ENCODE measurements around the gene TYSND1.

Gene TYSND1

GRCh38 chr10:70112071-70112470 lies 34.4 kb downstream of the TYSND1 start:
- H3K27me3 ChIP-seq (ENCODE audit: insufficient read depth, low read depth) = no peaks in the 10 kb centered on the region
- no peaks in the 10 kb centered on the region for H3K79me2 ChIP-seq (ENCODE audit: insufficient read depth, low read depth)
- peaks cover 22% of the 10 kb centered on the region for H3K4me1 ChIP-seq (ENCODE audit: low read depth, poor library complexity, severe bottlenecking)
- no peak overlapping the region for H2AFZ ChIP-seq (ENCODE audit: low read depth)
- no peaks in the 10 kb centered on the region for H4K20me1 ChIP-seq (ENCODE audit: insufficient read depth)
- no peak for TF ChIP-seq CTCF (conservative IDR thresholded peaks at IDR 0.05; ENCODE audit: low read depth, low read length)
- no peak overlapping the region for H3K4me3 ChIP-seq (IDR thresholded peaks at IDR 0.05; ENCODE audit: insufficient read depth, low read depth, low read length)
- no peak overlapping the region for H3K27ac ChIP-seq
- no peak overlapping the region for H3K9ac ChIP-seq
- no peak overlapping the region for H3K4me2 ChIP-seq
- H3K36me3 ChIP-seq (ENCODE audit: insufficient read depth) = no peaks in the 10 kb centered on the region

GRCh38 chr10:70111496-70111895 lies 35.0 kb downstream of the TYSND1 start:
- Histone ChIP-seq H3K79me2 (ENCODE audit: insufficient read depth, low read depth) (no peaks in the 10 kb centered on the region), H3K36me3 (ENCODE audit: insufficient read depth) (no peaks in the 10 kb centered on the region), H3K4me1 (ENCODE audit: low read depth, poor library complexity, severe bottlenecking) (peaks cover 27% of the 10 kb centered on the region), H4K20me1 (ENCODE audit: insufficient read depth) (no peaks in the 10 kb centered on the region), H3K9ac (no peak overlapping the region), H3K27me3 (ENCODE audit: insufficient read depth, low read depth) (no peaks in the 10 kb centered on the region), H2AFZ (ENCODE audit: low read depth) (no peak overlapping the region), H3K4me3 (IDR thresholded peaks at IDR 0.05; ENCODE audit: insufficient read depth, low read depth, low read length) (no peak overlapping the region), H3K27ac (no peak overlapping the region), H3K4me2 (no peak overlapping the region)
- TF ChIP-seq CTCF (conservative IDR thresholded peaks at IDR 0.05; ENCODE audit: low read depth, low read length) = no peak

- Histone ChIP-seq H3K27ac (no peak overlapping the region), H4K20me1 (ENCODE audit: insufficient read depth) (no peaks in the 10 kb centered on the region), H3K4me1 (ENCODE audit: low read depth, poor library complexity, severe bottlenecking) (peaks cover 27% of the 10 kb centered on the region), H3K79me2 (ENCODE audit: insufficient read depth, low read depth) (no peaks in the 10 kb centered on the region), H3K4me2 (no peak overlapping the region), H3K27me3 (ENCODE audit: insufficient read depth, low read depth) (no peaks in the 10 kb centered on the region), H3K36me3 (ENCODE audit: insufficient read depth) (no peaks in the 10 kb centered on the region), H3K4me3 (IDR thresholded peaks at IDR 0.05; ENCODE audit: insufficient read depth, low read depth, low read length) (no peak overlapping the region), H3K9ac (no peak overlapping the region), H2AFZ (ENCODE audit: low read depth) (no peak overlapping the region)
- TF ChIP-seq CTCF (conservative IDR thresholded peaks at IDR 0.05; ENCODE audit: low read depth, low read length) = no peak
These were observed 37.3 kb downstream of the TYSND1 start for GRCh38 chr10:70109064-70109729.

GRCh38 chr10:70106958-70107791 lies 39.3 kb downstream of the TYSND1 start:
- H3K4me3 ChIP-seq (IDR thresholded peaks at IDR 0.05; ENCODE audit: insufficient read depth, low read depth, low read length) = no peak overlapping the region
- peak overlapping the region; percentile 23; the same call in 1 of the 2 replicates for H3K4me2 ChIP-seq
- H3K27ac ChIP-seq = peak overlapping the region; percentile 81
- no peaks in the 10 kb centered on the region for H3K27me3 ChIP-seq (ENCODE audit: insufficient read depth, low read depth)
- H2AFZ ChIP-seq (ENCODE audit: low read depth) = no peak overlapping the region
- H3K36me3 ChIP-seq (ENCODE audit: insufficient read depth) = no peaks in the 10 kb centered on the region
- H3K4me1 ChIP-seq (ENCODE audit: low read depth, poor library complexity, severe bottlenecking) = peaks cover 24% of the 10 kb centered on the region
- H3K9ac ChIP-seq = no peak overlapping the region
- no peaks in the 10 kb centered on the region for H3K79me2 ChIP-seq (ENCODE audit: insufficient read depth, low read depth)
- no peaks in the 10 kb centered on the region for H4K20me1 ChIP-seq (ENCODE audit: insufficient read depth)
- peak; percentile 64 for TF ChIP-seq CTCF (conservative IDR thresholded peaks at IDR 0.05; ENCODE audit: low read depth, low read length)
